Measurements from ENCODE around the gene DSCAM.

DSCAM gene

DNA sequence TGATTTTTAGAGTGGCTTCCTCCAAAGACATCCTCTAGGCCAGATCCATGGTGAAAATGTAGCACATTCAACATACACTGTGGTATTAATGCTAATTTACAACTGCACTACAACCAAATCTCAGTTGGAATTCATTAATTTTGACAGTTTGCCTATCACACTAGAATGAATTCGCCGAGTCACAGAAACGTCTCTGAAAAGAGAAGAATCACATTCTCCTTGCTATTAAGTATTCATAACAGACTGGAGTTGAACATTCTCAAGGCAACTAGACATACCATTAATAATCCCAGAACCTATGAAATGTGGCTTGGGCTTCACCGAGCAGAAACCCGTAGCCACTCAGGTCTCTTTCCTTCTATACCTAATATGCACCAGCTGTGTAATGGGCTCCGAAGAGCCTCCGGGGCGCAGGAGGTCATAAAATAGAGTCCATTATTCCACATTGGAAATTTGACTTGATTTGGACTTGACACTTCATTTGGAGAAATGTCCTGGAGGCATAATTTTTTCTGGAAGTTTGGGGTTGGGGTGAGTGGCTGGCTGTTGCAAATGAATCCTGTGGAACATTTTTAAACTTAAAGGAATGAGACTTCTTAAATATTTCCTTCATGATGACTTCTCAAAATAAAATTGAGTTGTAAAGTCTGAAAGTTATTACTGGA is 117.1 kb downstream of the DSCAM start:
- DNase-seq, result no peak
- in situ Hi-C loops (cut with MboI; ENCODE audit: low pct_unique_long_range_greater_than_20kb, low sequenced_read_pairs), result no loop called here

DNA sequence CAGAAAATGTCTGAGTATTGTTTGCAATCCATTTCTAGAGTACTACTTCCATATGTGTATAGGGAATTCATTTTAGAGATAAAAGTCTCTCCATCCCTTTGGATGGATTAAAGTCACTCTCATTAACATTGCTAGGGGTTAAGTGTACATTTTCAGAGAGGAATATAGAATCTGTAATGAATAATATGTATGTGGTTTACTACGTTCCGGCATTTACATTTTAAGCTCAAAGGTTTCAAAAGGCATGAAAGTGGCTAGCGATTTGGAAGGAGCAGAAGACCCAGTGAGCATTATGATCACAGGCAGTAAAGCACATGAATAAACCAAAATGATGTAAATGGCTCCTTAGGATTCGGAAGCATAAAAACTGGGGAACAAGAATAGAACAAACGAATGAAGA is 123.0 kb downstream of the DSCAM start:
- in situ Hi-C loops (cut with MboI; ENCODE audit: low pct_unique_long_range_greater_than_20kb, low sequenced_read_pairs), result no loop called here
- DNase-seq, result no peak

DNA sequence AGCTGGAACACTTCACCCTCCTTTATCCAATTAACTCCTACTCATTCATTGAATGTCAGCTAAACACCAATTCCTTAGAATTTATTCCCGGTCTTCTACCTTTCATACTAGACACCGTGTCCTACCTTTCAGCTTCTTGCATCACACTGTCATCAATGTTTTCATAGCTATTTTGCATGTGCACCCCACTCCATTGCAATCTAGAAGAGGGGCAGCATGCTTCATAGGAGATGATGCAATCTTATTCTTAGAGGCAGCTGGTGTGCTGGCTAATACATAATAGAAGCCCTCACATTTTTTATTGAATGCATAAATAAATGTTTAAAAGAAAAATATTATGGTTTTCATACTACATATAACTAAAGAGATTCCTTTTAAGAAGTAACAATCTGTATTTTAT is 123.6 kb downstream of the DSCAM start:
- in situ Hi-C loops (cut with MboI; ENCODE audit: low pct_unique_long_range_greater_than_20kb, low sequenced_read_pairs), result no loop called here
- DNase-seq, result no peak

DNA sequence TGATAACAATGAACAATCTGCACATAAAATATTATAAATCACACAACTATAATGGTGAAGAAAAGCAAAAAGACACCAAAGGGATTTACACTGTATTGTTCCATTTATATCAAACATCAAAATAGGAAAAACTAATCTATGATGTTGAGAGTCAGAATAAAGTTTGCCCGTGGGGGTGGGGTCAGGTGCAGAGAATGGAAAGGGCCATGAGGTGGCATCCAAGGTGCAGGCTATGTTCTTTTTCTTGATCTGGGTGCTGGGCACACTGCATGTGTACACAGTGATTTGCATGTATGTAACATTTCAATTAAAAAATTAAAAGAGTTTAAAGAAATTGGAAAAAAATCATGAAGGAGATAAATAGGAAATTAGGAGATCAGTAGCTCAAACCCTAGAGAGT is 127.3 kb downstream of the DSCAM start:
- in situ Hi-C loops (cut with MboI; ENCODE audit: low pct_unique_long_range_greater_than_20kb, low sequenced_read_pairs), result no loop called here
- DNase-seq, result no peak

DNA sequence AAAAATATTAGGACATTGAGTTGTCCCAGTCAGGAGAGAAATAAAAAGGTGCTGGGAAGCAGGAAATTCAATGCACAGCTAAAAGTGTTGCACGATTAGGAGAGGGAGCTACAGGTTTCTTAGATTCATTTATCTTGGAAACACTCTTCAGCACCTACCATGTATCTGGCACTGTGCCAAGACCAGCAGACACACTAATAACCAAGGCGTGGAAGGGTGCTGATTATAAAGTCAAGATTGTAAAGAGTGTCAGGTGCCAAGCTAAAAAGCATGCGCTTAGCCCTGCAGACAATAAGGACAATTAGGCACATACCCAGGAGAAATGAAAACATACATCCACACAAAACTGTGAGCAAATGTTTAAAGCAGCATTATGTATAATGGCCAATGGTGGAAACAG is 129.9 kb downstream of the DSCAM start:
- in situ Hi-C loops (cut with MboI; ENCODE audit: low pct_unique_long_range_greater_than_20kb, low sequenced_read_pairs), result no loop called here
- DNase-seq, result no peak

DNA sequence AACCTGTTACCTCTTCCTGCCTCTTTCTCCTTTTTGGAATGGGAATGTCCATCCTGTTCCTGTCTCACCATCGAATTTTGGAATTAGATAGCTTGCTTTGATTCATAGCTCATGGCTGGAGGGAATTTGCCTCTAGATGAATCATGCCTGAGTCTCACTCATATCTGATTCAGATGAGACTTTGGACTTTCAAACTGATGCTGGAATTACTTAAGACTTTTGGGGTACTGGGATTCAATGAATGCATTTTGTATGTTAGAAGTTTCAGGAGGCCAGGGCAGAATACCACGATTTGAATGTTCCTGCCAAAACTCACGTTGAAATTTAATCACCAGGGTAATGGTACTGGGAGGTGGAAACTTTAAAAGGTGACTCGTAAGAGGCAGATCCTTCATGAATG is 132.4 kb downstream of the DSCAM start:
- in situ Hi-C loops (cut with MboI; ENCODE audit: low pct_unique_long_range_greater_than_20kb, low sequenced_read_pairs), result no loop called here
- no peak for DNase-seq

DNA sequence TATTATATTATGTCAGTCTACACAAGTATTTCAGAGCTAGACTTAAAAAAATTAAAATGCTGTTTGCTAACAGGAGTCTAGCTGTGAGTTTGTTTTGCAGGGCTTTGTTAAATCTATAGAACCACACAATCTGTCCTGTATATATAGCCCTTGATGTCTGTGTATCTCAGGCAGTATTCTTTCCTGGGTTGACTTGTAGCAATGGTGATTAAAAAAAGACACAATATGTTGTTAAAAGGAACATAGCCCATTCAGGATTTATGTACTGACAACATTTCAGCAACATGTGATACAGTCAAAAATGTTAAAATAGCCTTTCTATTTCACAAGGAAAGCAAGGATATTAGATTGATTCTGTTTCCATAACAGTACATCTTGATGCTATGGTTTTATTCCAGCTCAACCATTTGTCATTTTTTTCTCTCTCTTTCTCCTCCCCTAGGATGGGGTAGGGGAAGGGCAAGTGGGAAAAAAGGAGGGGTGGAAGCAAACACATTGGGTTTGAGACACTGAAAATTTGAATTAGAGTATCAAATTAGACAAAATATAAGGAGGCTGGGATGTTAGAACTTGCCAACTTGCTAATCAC is 139.2 kb downstream of the DSCAM start:
- no peak for DNase-seq
- in situ Hi-C loops (cut with MboI; ENCODE audit: low pct_unique_long_range_greater_than_20kb, low sequenced_read_pairs), result no loop called here

DNA sequence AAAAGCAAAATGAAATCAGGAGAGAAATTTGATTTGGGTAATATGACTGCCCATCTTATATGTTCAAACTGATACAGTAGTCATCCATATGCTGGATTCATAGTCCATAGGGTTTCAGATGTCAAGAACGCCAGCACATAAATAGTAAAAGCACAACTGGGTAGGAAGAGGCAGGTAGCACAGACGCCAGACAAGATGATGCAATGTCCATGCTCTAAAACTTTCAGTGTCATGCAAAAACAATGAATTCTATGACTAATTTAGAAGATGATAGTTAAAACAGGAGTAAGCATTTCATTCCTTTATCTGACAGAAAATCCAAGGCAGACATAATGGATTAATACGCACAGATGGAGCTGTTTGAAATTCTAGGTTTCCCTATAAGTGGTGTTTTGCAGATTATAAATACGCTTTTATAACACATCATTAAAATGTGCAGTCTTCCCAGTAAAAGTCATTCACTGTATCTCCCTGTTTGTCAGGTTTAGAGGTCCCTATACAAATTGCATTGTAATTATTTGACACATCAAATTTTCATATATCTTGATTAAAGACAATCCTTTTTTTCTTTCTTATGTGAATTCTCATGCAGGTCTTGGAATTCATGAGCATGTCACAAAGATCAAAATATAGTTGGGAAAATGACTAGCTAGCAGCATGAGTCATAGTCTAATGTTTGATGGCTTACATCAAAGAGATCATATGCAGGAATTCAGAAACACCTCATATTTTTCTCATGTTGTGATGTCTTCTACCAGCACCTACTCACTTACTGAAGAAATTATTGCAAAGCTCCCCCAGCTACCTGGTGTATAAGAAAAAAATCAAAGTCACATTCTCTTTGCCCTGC is 139.9 kb downstream of the DSCAM start:
- in situ Hi-C loops (cut with MboI; ENCODE audit: low pct_unique_long_range_greater_than_20kb, low sequenced_read_pairs), result no loop called here

DNA sequence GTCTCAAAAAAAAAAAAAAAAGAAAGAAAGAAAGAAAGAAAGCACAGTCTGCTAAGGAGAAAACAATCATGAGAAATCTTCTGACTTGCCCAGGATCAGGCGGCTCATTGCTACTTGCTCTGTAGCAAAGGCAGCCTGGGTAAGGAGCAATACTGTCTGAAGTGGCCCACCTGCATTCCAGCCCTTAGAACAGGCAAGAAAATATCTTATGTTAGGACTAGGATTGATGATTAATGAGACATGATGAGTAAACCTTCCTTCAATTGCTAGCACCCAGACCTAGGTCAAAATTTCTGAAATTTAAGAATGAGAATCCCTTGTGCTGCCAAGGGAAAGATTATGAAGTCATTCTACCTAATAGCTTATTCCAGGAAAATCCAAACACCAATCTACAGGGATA is 140.8 kb downstream of the DSCAM start:
- in situ Hi-C loops (cut with MboI; ENCODE audit: low pct_unique_long_range_greater_than_20kb, low sequenced_read_pairs), result no loop called here
- DNase-seq, result no peak

More for the DNA sequence above, 139.9 kb downstream of the DSCAM start:
- no peak for DNase-seq

DNA sequence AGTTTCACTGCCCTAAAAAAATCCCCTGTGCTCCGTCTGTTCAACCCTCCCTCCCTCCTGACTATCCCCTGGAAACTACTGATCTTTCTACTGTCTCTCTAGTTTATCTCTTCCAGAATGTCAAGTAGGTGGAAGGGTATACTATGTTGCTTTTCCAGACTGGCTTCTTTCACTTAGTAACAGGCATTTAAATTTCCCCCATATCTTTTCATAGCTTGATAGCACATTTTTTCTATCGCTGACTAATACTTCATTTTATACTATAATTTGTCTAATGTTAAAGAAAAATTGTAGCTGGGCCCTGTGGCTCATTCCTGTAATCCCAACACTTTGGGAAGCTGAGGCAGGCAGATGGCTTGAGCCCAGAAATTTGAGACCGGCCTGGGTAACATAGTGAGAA is 142.8 kb downstream of the DSCAM start:
- DNase-seq, result no peak
- in situ Hi-C loops (cut with MboI; ENCODE audit: low pct_unique_long_range_greater_than_20kb, low sequenced_read_pairs), result no loop called here

DNA sequence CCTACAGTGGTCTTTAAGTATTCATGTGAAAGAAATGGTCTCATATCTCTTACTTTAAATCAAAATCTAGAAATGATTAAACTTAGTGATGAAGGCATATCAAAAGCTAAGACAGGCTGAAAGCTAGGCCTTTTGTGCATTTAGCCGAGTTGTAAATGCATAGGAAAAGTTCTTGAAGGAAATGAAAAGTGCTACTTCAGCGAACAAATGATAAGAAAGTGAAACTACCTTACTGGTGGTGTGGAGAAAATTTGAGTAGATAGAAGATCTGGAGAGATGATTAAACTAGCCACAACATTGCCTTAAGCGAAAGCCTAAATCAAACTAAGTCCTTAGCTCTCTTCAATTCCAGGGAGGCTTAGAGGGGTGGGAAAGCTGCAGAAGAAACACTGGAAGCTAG is 147.6 kb downstream of the DSCAM start:
- DNase-seq, result no peak
- in situ Hi-C loops (cut with MboI; ENCODE audit: low pct_unique_long_range_greater_than_20kb, low sequenced_read_pairs), result no loop called here

DNA sequence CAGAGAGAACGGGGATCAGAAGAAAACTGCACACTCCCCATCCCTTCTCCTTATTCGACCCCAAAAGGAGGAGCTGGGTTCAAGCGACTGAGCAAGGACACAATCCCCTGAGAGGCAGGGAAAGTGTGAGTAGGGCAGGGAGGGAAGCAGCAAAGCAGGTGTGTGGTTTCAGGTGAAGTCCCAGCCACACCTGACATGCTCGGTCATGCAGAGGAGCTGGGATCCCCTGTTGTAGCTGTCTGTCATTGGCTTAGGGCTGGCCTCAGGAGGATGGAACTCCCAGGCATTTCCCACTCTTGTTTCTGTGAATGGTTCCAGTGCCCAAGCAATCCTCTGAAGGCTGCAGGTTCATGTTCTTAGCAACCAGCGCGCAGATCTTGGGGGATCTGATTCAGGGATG is 150.7 kb downstream of the DSCAM start:
- in situ Hi-C loops (cut with MboI; ENCODE audit: low pct_unique_long_range_greater_than_20kb, low sequenced_read_pairs), result no loop called here
- no peak for DNase-seq

DNA sequence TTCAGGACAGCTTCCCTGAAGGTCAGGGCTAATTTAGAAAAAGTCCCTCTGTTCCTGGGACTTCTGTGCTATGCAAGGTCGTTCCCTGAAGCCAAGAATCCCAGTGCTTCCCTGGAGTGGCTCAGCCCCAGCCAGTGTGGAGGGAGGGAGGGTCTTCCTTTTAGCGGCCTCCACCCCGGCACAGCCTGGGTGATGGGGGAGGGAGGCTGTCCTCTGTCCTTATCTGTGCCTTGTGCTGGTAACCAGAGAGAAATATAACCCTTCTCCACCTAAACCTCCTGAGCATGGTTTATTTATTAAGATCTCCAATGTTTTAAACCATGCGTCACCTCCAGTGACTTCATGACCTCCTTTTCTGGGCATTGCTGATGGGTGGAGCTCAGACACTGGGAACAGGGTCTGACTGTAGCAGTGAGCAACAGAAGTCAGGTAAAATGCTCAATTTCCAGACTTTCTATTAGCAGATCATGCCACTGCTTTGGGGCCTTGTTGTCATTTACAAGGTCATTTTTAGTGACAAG is 157.1 kb downstream of the DSCAM start:
- DNase-seq, result no peak
- in situ Hi-C loops (cut with MboI; ENCODE audit: low pct_unique_long_range_greater_than_20kb, low sequenced_read_pairs), result no loop called here

DNA sequence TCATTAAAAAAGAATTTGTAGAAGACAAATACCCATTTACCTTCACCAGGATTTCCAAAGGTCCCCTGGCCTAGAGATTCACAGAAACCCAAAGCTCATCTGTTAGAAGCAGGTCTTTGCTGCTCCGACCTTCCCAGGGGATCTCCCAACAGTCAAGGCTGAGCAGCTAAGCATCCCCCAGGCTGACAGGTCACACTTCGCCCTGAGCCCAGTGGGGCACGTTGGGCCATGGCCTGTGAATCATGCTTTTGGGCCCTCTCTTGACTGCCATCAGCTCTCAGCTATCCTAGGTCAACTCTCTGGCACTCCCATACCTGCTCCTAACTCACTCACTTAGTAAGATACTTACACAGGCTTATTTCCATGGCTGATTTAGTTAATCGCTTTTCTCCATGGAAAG is 157.7 kb downstream of the DSCAM start:
- no peak for DNase-seq
- in situ Hi-C loops (cut with MboI; ENCODE audit: low pct_unique_long_range_greater_than_20kb, low sequenced_read_pairs), result no loop called here

DNA sequence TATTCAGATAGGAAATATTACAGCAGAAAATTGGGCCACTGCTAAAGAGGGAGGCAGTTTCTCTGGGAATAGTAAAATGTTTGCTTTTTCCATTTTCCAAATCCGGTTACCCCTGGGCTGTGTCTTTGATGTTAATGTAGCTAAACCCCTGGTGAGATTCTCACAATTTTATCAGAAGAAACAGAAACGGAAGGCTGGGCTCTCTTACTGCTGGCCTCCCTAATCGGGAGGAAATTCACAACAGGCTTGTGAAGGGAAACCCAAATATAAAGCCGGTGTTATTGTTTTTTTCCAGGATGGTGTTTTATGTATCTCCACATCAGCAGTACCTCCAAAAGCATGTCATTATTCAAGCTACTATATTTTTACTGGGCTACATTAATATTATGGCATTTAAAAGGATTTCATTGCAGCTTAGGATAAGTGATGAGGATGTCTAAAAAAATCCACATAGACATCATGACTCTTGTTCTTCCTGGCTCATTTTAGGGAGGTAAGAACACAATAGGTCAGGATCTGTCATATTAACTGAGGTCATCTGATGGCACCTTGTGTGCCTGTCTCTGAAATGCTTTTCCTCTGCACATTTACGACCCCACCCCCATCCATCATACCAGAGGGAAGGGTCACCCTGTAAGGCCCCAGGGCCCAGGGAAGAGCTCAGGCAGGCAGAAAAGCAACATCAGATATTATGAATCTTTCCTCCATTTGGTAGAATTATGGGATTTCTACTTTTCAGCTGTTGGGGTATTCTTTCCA is 158.7 kb downstream of the DSCAM start:
- no peak for DNase-seq
- in situ Hi-C loops (cut with MboI; ENCODE audit: low pct_unique_long_range_greater_than_20kb, low sequenced_read_pairs), result no loop called here

DNA sequence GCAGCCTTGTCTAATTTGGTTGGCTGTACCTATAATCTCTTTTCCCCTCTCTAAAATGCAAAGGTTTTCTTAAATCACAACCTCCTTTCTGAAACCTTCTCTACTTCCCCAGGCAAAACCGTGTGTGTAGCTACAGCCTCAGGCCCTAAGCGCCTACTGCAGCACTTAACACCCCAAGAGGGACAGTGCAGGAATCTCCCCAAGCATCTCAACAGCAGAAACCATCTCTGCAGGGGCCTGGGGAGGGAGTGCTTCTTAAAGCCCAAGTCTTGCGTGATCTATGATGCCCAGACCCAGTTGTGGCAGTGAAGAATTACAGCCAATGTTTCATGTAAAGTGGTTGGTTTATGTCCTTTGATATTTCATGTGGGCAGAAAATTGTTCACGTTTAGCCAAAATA is 159.3 kb downstream of the DSCAM start:
- no peak for DNase-seq
- in situ Hi-C loops (cut with MboI; ENCODE audit: low pct_unique_long_range_greater_than_20kb, low sequenced_read_pairs), result no loop called here

DNA sequence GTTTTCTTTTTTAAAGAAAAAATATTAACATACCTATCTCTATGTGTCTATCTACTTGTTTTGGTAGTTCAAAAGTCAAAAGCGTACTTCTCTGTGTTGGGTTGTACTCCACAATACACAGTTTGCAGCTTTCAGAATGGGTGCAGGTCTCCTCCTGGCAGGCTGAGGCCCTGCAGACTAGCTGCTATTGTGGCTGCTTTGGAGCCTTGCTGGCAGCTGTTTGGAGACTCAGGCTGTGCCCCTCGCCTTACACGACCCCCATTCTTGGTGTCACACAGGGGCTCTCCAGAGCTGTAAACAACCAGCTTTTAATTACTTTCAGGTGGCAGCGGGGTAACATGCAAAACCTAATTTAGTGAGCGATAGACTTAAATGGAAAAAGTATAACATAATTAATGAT is 160.4 kb downstream of the DSCAM start:
- no peak for DNase-seq
- in situ Hi-C loops (cut with MboI; ENCODE audit: low pct_unique_long_range_greater_than_20kb, low sequenced_read_pairs), result no loop called here

DNA sequence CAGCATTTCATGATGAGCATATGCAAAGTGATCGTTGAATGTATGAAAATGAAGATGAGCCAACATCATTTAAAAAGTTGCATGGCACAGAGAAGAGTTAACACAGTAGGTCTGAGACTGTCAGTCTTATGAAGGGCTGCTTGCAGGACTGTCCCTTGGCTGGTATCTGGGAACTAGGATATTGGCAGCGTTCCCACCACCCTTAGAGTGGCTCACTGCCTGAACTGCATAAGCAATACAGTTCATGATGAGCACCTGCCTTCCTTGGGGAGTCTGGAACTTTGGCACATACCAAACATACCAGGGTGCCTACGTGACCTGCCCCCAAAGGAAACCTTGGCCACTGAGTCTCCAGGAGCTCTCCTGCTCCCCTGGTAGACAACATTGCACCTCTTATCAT is 161.8 kb downstream of the DSCAM start:
- in situ Hi-C loops (cut with MboI; ENCODE audit: low pct_unique_long_range_greater_than_20kb, low sequenced_read_pairs), result no loop called here
- no peak for DNase-seq

DNA sequence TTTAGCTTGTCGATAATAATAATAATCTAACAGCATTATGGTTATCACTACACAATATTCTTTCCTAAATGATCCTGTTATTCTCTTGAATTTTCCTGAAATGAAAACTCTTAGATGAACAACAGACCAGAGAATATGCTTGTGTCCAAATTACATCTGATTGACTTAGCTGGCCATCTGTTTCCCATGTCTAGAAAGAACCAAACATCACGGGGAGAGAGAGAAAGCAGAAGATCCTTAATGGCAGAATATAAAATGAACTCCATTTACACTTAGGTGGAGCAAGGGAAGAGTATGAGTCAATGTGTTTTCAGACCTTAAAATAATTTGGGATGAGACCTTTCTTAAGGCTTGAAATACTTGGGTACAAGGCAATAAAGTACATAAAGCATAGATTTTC is 162.2 kb downstream of the DSCAM start:
- in situ Hi-C loops (cut with MboI; ENCODE audit: low pct_unique_long_range_greater_than_20kb, low sequenced_read_pairs), result no loop called here
- DNase-seq, result no peak

DNA sequence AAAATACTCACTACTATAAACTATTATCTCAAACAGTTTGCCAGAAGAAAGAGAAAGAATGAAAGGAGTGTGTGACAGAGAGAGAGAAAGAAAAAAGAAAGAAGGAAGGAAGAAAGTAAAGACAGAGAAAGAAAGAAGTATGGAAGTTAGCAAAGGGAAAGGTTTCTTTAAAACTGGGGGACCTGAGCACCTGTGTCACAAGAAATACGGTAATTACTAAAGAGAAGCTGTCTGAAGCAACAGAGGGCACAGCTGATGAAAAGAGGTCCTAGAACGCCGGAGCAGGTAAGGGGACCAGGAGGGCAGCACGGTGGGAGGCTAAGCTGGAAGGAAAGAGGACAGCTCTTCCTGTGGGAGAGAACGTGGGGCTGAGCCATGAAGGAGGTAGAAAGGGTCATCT is 163.6 kb downstream of the DSCAM start:
- in situ Hi-C loops (cut with MboI; ENCODE audit: low pct_unique_long_range_greater_than_20kb, low sequenced_read_pairs), result no loop called here
- no peak for DNase-seq
